ENCODE results near the gene IL13RA1.
"Not testable (repeated sequence)": the region's sequence is repeated elsewhere in the genome, so short reads cannot be mapped to it uniquely, and the experiment has no call there.

Gene IL13RA1

GRCh38 chrX:118729042-118729652, 1.7 kb downstream of the IL13RA1 start:
- DNase-seq (ENCODE audit: low read depth in 2 of 2) = no peak

GRCh38 chrX:118730500-118731247, 3.3 kb downstream of the IL13RA1 start:
- DNase-seq (ENCODE audit: low read depth in 2 of 2) = no peak

DNA sequence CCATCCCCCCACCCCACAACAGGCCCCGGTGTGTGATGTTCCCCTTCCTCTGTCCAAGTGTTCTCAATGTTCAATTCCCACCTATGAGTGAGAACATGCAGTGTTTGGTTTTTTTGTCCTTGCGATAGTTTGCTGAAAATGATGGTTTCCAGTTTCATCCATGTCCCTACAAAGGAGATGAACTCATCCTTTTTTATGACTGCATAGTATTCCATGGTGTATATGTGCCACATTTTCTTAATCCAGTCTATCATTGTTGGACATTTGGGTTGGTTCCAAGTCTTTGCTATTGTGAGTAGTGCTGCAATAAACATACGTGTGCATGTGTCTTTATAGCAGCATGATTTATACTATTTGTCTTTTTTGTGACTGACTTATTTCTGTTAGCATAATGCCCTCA, 5.1 kb downstream of the IL13RA1 start:
- not testable (repeated sequence) for DNase-seq (ENCODE audit: low read depth in 2 of 2)

- DNase-seq (ENCODE audit: low read depth in 2 of 2) = no peak
Measured at GRCh38 chrX:118734909-118735308, 7.5 kb downstream of the IL13RA1 start.

- no peak for DNase-seq (ENCODE audit: low read depth in 2 of 2)
Measured at GRCh38 chrX:118736394-118737010, 9.1 kb downstream of the IL13RA1 start.

GRCh38 chrX:118739577-118739976, 12.2 kb downstream of the IL13RA1 start:
- no peak for DNase-seq (ENCODE audit: low read depth in 2 of 2)

- no peak for DNase-seq (ENCODE audit: low read depth in 2 of 2)
Measured at GRCh38 chrX:118740276-118740889, 13.0 kb downstream of the IL13RA1 start.

DNA sequence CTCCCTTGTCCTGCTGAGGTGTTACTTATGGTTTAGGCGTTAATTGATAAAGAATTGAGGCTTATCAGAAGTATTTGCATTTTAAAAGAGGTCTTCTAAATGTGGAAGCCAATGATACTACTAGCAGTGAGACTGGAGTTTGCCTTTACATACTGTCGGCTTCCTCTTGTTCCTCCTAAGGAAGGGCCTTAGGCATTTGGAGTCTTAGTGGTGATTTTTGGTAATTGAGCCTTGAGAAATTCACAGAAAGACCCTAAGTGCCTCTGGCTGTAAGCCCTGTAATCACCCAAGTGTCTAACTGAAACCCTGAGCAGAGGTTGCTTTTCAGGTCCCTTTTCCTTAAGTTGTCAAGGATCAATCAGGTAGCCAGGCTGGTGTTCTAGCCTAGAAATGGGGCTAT, 14.8 kb downstream of the IL13RA1 start:
- DNase-seq (ENCODE audit: low read depth in 2 of 2) = no peak

- DNase-seq (ENCODE audit: low read depth in 2 of 2) = no peak
Measured at GRCh38 chrX:118745570-118745969, 18.2 kb downstream of the IL13RA1 start.

DNA sequence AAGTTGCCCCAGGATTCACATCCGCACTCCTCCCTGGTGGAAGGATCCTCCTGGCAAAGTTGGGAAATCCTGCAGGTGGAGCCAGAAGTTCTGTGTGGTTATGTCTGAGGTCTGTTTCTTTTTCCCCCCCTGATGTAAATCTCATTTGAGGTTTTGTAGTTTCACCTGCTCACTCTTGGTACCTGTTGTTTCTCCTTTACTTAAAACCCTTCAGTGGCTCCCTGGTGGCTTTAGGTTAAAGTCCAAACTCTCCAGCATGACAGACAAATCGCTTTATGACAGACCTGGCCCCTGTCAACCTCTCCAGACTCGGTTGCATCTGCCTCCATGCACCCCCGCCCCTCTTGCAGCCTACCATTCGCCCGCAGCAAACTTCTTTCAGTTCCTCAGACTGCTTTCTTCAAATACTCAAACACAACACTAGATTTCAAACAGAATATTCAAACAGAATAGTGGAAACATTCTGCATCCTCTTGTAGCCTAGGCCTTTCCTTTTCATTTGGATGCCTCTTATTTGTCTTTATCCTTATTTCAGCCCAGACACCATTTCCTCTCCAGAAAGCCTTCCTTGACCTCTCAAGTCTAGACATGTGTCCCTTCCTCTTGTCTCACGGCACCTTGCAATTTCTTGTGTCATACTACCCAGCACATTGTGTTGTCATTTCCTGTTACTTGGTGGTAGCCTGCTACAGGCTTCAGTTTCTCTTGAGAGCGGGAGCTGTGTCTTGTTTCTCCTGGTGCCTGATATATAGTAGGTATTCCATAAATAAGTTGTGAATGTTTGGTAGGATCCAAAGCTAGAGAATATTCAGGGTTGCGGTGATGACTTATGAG, 24.8 kb downstream of the IL13RA1 start:
- no peak for DNase-seq (ENCODE audit: low read depth in 2 of 2)

DNA sequence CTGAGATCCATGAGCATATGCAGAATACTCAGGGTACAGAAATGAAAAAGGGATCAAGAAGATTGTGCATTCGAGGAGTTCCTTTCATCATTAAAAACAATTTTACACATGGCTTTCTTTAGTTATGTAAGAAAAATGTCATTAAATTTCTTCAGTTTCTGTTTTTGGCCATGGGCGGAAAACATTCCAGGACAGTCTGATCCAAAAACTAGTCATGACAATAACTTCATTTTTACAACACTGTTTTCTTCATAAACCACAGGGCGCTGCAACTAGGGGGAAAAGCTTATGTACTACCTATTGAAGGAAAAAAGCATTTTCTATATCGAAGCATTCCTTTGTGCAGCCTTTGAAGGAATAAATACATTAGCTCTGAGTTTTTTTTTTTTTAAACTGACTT, 28.2 kb downstream of the IL13RA1 start:
- no peak for DNase-seq (ENCODE audit: low read depth in 2 of 2)

DNA sequence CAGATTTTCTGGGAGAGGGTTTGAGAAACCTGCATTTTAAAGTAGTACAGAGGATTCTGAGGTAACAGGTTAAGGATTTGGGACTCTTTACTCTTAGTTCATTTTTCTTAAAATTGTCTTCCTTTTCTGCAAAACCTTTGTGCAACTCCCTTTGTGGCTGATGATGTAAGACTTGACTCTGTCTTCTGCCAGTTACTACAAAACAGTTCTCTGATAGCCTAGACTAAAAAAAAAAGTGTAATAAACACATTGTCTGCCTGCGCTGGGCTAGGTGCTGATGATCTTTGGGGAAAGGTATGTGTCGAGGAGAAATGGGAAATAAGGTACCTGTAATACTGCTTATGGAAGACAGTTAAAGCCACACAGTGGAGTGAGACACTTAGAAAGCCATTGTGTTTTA, 28.7 kb downstream of the IL13RA1 start:
- DNase-seq (ENCODE audit: low read depth in 2 of 2) = no peak

DNA sequence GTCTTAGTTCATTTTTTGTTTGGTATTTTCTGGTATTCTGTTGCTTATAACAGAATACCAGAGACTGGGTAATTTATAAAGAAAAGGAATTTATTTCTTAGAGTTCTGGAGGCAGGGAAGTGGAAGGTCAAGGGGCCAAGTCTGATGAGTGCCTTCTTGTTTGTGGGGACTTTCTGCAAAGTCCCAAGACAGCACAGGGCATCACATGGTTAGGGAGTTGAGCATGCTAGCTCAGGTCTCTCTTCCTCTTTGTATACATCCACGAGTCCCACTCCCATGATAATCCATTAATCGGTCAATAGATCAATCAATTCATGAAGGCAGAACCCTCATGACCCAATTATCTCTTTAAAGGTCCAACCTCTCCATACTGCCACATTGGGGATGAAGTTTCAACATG, 31.1 kb downstream of the IL13RA1 start:
- DNase-seq (ENCODE audit: low read depth in 2 of 2) = no peak

DNA sequence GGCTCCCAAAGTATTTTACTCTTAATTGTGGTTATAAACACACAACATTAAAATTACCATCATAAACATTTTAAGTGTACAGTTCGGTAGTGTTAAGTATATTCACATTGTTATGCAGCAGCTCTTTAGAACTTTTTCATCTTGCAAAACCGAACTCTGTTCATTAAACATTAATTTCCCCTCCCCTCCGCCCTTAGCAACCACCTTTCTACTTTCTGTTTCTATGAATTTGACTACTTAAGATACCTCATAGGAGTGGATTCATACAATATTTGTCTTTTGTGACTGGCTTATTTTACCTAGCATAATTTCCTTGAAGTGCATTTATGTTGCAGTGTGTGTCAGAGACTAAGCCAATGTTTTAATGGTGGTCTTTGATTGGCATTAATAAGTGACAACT, 32.6 kb downstream of the IL13RA1 start:
- no peak for DNase-seq (ENCODE audit: low read depth in 2 of 2)

- no peak for DNase-seq (ENCODE audit: low read depth in 2 of 2)
Measured at GRCh38 chrX:118761939-118762707, 34.7 kb downstream of the IL13RA1 start.

DNA sequence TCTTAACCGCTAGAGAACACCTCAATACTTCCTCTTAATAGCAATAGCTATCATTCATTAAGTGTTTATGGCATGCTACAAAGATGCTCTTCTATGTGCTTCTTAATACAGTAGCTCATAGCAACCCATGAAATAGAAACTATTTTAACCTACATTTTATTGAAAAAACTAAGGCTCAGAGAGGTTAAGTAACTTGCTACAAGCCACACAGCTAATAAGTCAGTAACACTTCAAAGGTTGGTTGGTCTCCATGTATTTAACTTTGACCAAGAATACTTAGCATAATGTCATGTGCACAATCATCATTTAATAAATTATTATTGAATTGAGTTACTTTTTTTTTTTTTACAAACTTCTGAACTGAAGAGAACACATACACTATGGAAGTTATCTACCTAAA, 36.1 kb downstream of the IL13RA1 start:
- no peak for DNase-seq (ENCODE audit: low read depth in 2 of 2)

DNA sequence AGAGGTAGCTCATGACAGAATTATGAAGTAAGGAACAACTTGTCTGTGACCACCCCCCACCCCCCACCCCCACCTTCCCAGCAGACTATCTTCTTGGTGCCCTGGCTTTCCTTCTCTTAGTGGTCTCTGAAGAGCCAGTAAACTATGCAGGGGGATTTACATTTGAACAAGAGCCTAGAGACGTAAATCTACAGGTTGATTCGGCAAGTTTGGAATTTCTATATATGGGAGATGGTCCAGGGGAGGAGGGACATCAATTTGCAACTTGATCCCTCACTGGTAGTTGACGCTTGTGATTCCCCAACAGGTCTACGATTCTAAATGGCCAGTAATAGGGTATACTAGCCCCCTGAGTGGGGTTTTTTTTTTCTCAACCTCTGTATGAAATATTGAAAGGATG, 36.7 kb downstream of the IL13RA1 start:
- no peak for DNase-seq (ENCODE audit: low read depth in 2 of 2)

DNA sequence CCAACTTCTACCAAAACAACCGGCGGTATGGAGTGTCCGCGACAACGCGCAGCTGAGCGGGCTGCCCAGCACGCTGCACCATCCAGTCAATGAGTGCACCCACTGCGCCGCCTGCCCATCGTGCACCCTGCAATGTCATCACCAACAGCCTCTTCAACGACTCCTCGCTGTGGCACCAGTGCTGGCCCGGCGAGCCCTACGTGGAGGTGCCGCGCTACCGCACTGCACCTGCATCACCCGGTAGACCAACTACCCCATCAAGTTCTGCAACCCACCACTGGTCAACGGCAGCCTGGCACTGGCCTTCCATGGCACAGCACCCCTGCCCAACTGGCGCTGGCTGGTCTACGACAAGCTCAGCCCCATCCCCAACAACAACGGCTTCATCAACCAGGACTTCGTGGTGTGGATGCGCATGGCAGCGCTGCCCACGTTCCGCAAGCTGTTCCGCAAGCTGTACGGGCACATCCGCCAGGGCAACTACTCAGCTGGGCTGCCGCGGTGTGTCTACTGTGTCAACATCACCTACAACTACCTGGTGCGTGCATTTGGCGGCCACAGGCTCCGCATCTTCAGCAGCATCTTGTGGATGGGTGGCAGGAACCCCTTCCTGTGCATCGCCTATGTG, 42.8 kb downstream of the IL13RA1 start:
- DNase-seq (ENCODE audit: low read depth in 2 of 2) = no peak

GRCh38 chrX:118772051-118772450, 44.6 kb downstream of the IL13RA1 start:
- DNase-seq (ENCODE audit: low read depth in 2 of 2) = no peak

DNA sequence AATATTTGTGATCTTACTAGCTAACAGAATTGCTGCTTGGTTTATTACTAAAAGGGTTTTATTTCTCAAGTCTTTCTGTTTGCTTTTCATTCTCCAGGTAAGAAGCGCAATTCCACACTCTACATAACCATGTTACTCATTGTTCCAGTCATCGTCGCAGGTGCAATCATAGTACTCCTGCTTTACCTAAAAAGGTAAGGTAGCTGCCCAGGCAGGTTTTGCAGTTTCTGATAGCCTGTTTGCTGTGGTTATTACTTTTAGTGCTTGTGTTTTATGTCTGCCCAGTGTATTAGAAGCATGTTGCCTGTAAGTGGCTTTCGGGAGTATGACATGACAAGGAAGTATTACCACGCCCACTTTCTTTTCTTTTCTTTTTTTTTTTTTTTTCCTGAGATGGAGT, 46.4 kb downstream of the IL13RA1 start:
- no peak for DNase-seq (ENCODE audit: low read depth in 2 of 2)

DNA sequence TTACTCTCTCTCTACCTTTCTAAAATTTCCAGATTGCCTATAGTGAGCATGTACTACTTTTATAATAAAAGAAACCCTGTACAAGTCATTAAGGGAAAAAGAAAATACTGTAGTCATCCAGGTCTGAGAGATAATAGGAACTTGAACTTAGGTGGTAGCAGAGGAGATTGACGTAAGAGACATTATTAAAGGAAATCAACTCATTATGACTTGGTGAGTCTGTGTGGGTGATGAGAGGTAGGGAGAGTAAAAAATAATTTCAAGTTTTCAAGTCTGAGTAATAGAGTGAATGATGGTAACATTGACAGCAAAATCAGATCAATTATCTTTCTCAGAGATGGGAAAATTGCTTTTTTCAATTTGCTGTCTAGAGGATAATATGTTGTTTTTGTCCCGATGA, 52.2 kb downstream of the IL13RA1 start:
- no peak for DNase-seq (ENCODE audit: low read depth in 2 of 2)
